KMS-11 (cell line): ENCODE measurements around the gene MYADML2.
A peak's percentile ranks its signal among the peaks of the same experiment; 100 is the strongest.

Source experiments
- H2AFZ ChIP-seq: fragments of 200-600 bp; sonication (generic); 2 replicates; pipeline ENCODE4 v1.6.1; 2016; ENCODE audit warnings: antibody characterized with exemption, mixed run types, low read depth
- H3K27ac ChIP-seq: fragments of 200-600 bp; sonication (generic); 2 replicates; pipeline ENCODE4 v1.6.1; 2016; ENCODE audit warnings: mild to moderate bottlenecking, mixed run types
- H3K27me3 ChIP-seq: fragments of 200-600 bp; sonication (generic); 2 replicates; pipeline ENCODE4 v1.6.1; 2017; ENCODE audit warnings: mild to moderate bottlenecking, low read depth, mixed run types, moderate library complexity; ENCODE audit not compliant: insufficient read depth
- H3K36me3 ChIP-seq: fragments of 200-600 bp; sonication (generic); 2 replicates; pipeline ENCODE4 v1.6.1; 2017; ENCODE audit warnings: mild to moderate bottlenecking, mixed run types; ENCODE audit not compliant: insufficient read depth
- H3K4me1 ChIP-seq: fragments of 200-600 bp; sonication (generic); 2 replicates; pipeline ENCODE4 v1.6.1; 2016; ENCODE audit warnings: mild to moderate bottlenecking, low read depth, mixed run types; ENCODE audit not compliant: poor library complexity, severe bottlenecking
- H3K4me2 ChIP-seq: fragments of 200-600 bp; sonication (generic); 2 replicates; pipeline ENCODE4 v1.7.0; 2016; ENCODE audit warnings: mild to moderate bottlenecking, mixed run types
- H3K4me3 ChIP-seq: fragments of 200-600 bp; sonication (generic); IDR thresholded peaks from 2 replicates; pipeline ENCODE4 v1.6.1; 2017; ENCODE audit warnings: low read depth, low read length, mixed read lengths; ENCODE audit not compliant: insufficient read depth
- H3K79me2 ChIP-seq: fragments of 200-600 bp; sonication (generic); 2 replicates; pipeline ENCODE4 v1.6.1; 2016; ENCODE audit warnings: low read depth, mixed run types; ENCODE audit not compliant: insufficient read depth
- H3K9ac ChIP-seq: fragments of 200-600 bp; sonication (generic); 2 replicates; pipeline ENCODE4 v1.6.1; 2016; ENCODE audit warnings: mild to moderate bottlenecking, mixed run types
- H4K20me1 ChIP-seq: fragments of 200-600 bp; sonication (generic); 2 replicates; pipeline ENCODE4 v1.6.1; 2016; ENCODE audit warnings: mild to moderate bottlenecking, mixed run types; ENCODE audit not compliant: insufficient read depth
- CTCF ChIP-seq: fragments of 200-600 bp; sonication (generic); conservative IDR thresholded peaks from 2 replicates; pipeline ENCODE4 v1.6.1; 2017; ENCODE audit warnings: low read depth, mild to moderate bottlenecking, antibody characterized with exemption, low read length, moderate library complexity, mixed read lengths

The MYADML2 gene

DNA sequence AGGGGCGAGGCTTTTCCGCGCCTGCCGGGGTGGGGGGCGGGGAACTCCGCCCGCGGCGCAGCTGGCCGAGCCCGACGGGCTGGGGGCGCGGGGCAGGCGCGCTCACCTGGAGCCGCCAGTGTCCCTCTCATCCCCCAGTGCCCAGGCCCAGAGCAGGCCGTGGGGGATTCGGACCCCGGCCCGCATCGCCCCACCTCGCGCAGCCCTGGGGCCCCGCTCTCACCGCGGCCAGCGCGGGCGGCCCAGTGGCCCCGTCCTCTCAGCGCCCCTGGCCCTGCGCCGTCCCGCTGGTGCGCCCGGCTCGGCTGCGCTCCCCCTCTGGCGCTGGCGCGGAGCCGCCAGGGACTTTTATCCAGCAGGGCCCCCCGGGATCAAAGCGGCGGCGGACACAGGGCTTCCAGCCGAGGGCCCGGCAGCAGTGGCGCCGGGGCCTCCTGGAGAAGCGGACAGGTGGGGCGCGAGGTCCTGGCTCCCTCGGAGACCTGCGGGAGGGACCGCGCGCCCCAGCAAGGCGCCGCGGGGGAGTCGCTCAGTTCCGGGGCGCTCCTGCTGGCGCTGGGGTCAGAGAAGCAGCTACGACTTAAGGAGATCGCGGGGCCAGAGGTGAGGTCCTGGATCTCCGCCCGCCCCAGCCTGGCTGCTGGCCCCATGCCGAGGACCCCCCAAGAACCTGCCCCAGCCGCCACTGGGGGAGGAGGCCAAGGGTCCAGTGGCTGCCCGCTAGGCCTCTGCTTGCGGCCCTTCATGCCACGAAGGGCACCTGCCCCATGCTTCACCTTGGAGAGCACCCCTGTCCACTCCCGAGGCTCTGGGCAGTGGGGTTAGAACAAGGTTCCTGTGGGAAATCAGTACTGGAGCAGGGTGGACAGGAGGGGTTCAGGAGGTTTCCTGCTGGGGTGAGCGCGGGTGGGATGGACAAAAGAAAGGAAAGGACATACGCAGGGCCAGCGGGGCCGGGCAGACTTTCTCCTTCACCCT, 14.8 kb upstream of the MYADML2 start:
- Histone ChIP-seq H3K27me3 (peaks cover 80% of the 10 kb centered on the region), H3K4me3 (no peak overlapping the region), H3K36me3 (no peaks in the 10 kb centered on the region), H3K27ac (no peak overlapping the region), H3K79me2 (no peaks in the 10 kb centered on the region), H3K9ac (no peak overlapping the region), H3K4me1 (no peaks in the 10 kb centered on the region), H2AFZ (no peak overlapping the region), H3K4me2 (no peak overlapping the region), H4K20me1 (no peaks in the 10 kb centered on the region)
- no peak for TF ChIP-seq CTCF

DNA sequence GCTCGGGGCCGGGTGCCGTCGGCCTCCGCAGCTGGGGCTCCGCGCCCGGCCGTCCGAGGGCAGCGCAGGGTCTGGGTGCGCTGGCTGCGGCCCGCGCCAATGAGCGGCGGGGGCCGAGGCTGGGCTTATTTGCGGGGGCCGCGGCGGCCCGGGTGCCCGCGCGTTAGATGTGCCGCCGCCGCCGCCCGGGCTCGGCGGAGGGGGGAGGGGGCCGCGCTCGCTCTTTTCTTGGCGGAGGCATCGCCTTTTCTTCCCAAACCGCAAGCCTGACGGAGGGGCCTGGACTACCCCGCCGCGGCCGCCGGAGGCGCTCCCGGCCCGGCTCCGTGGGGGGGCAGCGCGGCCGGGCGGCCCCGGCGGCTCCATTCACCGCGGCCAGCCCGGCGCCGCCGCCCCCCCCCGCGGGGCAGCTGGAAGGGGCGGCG, 14.1 kb upstream of the MYADML2 start, which contains the start of gene NOTUM:
Gene NOTUM, minus strand, starts transcription at position 101 of the 425 bp plus-strand sequence. CDS start 278 bp downstream, outside the sequence.
- peaks cover 76% of the 10 kb centered on the region for H3K27me3 ChIP-seq
- H2AFZ ChIP-seq: no peak within 1 kb of the TSS; the same call in 1 of the 2 replicates

DNA sequence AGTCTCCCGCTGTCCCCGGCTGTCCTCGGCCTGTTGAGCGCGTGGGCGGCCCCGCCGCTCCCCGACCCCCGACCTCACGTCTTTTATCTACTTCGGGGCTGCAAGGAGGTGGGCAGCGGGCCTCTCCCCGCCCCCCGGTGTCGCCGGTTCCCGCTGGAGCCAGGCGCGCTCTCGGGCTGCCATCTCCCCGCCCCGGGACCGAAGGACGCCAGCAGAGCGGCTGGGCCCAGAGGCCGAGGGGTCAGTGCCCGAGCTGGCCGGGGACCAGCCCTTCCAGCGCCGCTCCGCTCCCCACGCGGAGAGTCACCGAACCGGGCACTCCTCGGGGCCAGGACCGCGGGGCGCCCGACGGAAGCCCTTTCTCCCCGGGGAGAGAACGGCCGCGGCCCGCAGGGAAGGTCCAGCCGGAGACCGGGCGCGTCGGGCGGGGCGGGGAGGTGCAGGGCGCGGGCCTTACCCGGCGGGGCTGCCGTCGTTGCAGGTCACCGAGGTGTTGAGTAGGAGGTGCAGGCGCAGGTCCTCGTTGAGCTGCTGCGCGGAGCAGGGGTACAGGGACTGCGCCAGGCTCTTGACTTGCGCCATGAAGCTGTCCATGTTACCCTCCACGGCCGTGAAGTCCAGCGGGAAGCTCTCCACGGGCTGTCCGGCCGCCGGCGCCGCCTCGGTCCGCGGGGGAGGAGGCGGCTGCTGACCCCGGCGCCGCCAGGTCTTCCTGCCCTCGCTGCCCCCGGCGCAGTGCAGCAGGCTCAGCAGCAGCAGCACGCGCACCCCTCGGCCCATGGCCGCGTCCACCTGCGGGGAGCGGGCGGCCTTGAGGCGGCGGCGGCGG, 13.3 kb upstream of the MYADML2 start:
- Histone ChIP-seq H3K79me2 (no peaks in the 10 kb centered on the region), H4K20me1 (no peaks in the 10 kb centered on the region), H3K4me2 (no peak overlapping the region), H3K4me3 (no peak overlapping the region), H3K36me3 (no peaks in the 10 kb centered on the region), H2AFZ (no peak overlapping the region; the same call in 1 of the 2 replicates), H3K27ac (no peak overlapping the region), H3K9ac (no peak overlapping the region), H3K27me3 (peaks cover 71% of the 10 kb centered on the region), H3K4me1 (no peaks in the 10 kb centered on the region)
- TF ChIP-seq CTCF: no peak

More for the DNA sequence above, 14.1 kb upstream of the MYADML2 start, which contains the start of gene NOTUM:
- TF ChIP-seq CTCF: no peak
- no peaks in the 10 kb centered on the region for H3K79me2 ChIP-seq
- H3K4me2 ChIP-seq: no peak within 1 kb of the TSS
- H4K20me1 ChIP-seq: no peaks in the 10 kb centered on the region
- no peak within 1 kb of the TSS for H3K9ac ChIP-seq
- no peak within 1 kb of the TSS for H3K27ac ChIP-seq
- no peaks in the 10 kb centered on the region for H3K4me1 ChIP-seq
- H3K36me3 ChIP-seq: no peaks in the 10 kb centered on the region
- no peak within 1 kb of the TSS for H3K4me3 ChIP-seq

DNA sequence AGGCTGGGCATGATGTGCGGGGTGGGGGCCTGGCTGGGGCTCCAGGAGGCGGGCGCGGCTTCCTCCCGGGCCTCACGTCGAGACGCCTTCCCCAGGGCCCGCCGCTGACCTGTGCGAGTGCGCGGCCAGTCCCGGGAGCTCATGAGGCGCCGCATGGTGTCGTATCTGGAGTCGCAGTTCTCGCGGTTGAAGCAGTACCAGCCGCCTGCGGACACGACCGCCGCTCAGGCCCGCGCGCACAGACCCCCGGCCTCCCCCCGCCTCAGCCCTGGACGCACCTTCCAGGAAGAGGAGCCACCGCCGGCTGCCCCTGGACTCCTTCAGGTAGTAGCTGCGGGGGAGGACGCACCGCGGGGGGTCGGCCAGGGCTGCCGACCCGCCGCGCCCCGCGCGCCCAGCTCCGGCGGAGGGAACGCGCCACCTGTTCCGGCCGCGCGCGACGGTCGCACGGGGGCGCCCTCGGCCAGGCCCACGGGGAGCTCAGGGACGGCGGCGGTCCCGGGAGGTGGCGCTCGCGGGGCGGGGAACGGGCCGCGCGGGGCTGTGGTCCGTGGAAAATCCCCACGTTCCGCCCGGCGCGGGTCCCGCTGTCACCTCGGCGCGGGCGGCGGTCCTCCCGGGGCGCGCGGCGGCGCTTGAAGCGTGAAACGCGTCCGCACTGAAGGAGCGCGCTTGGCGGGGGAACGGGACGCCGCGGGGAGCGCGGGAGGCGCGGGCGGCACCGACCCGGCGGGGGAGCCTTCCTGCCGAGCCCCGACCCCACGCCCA, 12.5 kb upstream of the MYADML2 start:
- no peaks in the 10 kb centered on the region for H3K4me1 ChIP-seq
- TF ChIP-seq CTCF: peak; percentile 40; the same call in 1 of the 2 replicates
- H3K4me2 ChIP-seq: no peak overlapping the region; the same call in 1 of the 2 replicates
- H3K4me3 ChIP-seq: no peak overlapping the region
- no peaks in the 10 kb centered on the region for H3K79me2 ChIP-seq
- no peak overlapping the region for H3K27ac ChIP-seq
- H3K27me3 ChIP-seq: peaks cover 69% of the 10 kb centered on the region
- no peak overlapping the region for H3K9ac ChIP-seq
- no peaks in the 10 kb centered on the region for H4K20me1 ChIP-seq
- H3K36me3 ChIP-seq: no peaks in the 10 kb centered on the region
- peak overlapping the region; percentile 52; the same call in 1 of the 2 replicates for H2AFZ ChIP-seq
